A549 (cell line): ENCODE results near the gene BRAT1. TPM values are rescaled to one million over a fixed set of nuclear protein-coding genes. Genes with fewer than 3 reads are reported as not detected.

Source experiments
- ATAC-seq, 2 experiments: fragments of 200-7000 bp in 1 of 2; fragments of >200 bp in 1 of 2; cut with Nextera tagmentation in 1 of 2; cut with Tn5 transposase in 1 of 2; 3 replicates each; pipeline versions ENCODE4 v1.8.0 to v1.9.1; 2018 to 2020; ENCODE audit warnings: mild to moderate bottlenecking in 1 of 2, moderate library complexity in 1 of 2
- CTCF ChIA-PET: fragments of 300-600 bp; sonication (Branson Sonifier 250); formaldehyde crosslinking; extraction: SDS; loops from one replicate; lab custom pipeline; 2021; ENCODE audit warnings: antibody characterized with exemption, inconsistent platforms; lab: Yijun Ruan, JAX
- POLR2A ChIA-PET: fragments of 350-600 bp; formaldehyde crosslinking; extraction: SDS; loops from one replicate; lab custom pipeline; 2021; ENCODE audit warnings: antibody characterized with exemption, inconsistent platforms; lab: Yijun Ruan, JAX
- DNase-seq, 2 experiments: peaks; one replicate each; pipeline versions ENCODE4 v3.0.0 to v3.0.0-alpha.2; 2011 to 2016; ENCODE audit warnings: low read depth in 1 of 2, low spot score in 1 of 2
- FAIRE-seq: peaks from 2 replicates; lab custom pipeline; 2011; peaks lifted over from hg19 to GRCh38; lab: Jason Lieb, UNC
- H3K27ac ChIP-seq, 2 experiments: fragments of >200 bp; sonication (Bioruptor Twin); formaldehyde crosslinking; 3 replicates each; pipeline ENCODE4 v1.5.1; 2016 to 2017
- H3K4me1 ChIP-seq: fragments of >200 bp; sonication (Bioruptor Twin); formaldehyde crosslinking; 3 replicates; pipeline ENCODE4 v1.6.1; 2016
- H3K4me2 ChIP-seq: fragments of >200 bp; sonication (Bioruptor Twin); formaldehyde crosslinking; 3 replicates; pipeline ENCODE4 v1.6.1; 2016
- H3K4me3 ChIP-seq: fragments of >200 bp; sonication (Bioruptor Twin); formaldehyde crosslinking; 3 replicates; pipeline ENCODE4 v1.5.1; 2016
- H3K9me3 ChIP-seq: fragments of >200 bp; sonication (Bioruptor Twin); formaldehyde crosslinking; 3 replicates; pipeline ENCODE4 v1.6.1; 2016
- BCL3 ChIP-seq: fragments of >200 bp; sonication (Bioruptor Twin); formaldehyde crosslinking; IDR thresholded peaks from 3 replicates; pipeline ENCODE4 v1.6.1; 2016
- BHLHE40 ChIP-seq: IDR thresholded peaks from 2 replicates; pipeline ENCODE4 v1.6.1; 2012; ENCODE audit warnings: low read depth, low read length, inconsistent platforms
- CBX2 ChIP-seq: fragments of 200-600 bp; sonication (generic); IDR thresholded peaks from 2 replicates; pipeline ENCODE4 v1.6.1; 2016; ENCODE audit warnings: low read depth, mild to moderate bottlenecking, borderline replicate concordance
- CHD2 ChIP-seq: fragments of 150-350 bp; IDR thresholded peaks from 2 replicates; pipeline ENCODE4 v1.6.1; 2014; ENCODE audit warnings: low read length; ENCODE audit not compliant: partially characterized antibody
- CTCF ChIP-seq: fragments of >200 bp; sonication (Bioruptor Twin); formaldehyde crosslinking; IDR thresholded peaks from 3 replicates; pipeline ENCODE4 v1.5.1; 2016
- E2F6 ChIP-seq: IDR thresholded peaks from 2 replicates; pipeline ENCODE4 v1.6.1; 2012; ENCODE audit warnings: low read depth, borderline replicate concordance
- EHMT2 ChIP-seq: fragments of 200-600 bp; sonication (generic); IDR thresholded peaks from 2 replicates; pipeline ENCODE4 v1.6.1; 2016; ENCODE audit warnings: antibody characterized with exemption, low read depth, mild to moderate bottlenecking, moderate library complexity
- EP300 ChIP-seq, 2 experiments: fragments of >200 bp; sonication (Bioruptor Twin); formaldehyde crosslinking; IDR thresholded peaks; 2 replicates in 1 of 2; 3 replicates in 1 of 2; pipeline ENCODE4 v1.6.1; 2016 to 2017
- FOSB ChIP-seq: fragments of 250-450 bp; sonication (Bioruptor Pico); IDR thresholded peaks from 2 replicates; pipeline ENCODE4 v1.5.0; 2020; ENCODE audit warnings: mild to moderate bottlenecking, moderate library complexity
- FOXS1 ChIP-seq: fragments of 250-450 bp; sonication (Bioruptor Pico); IDR thresholded peaks from 2 replicates; pipeline ENCODE4 v1.5.0; 2020; ENCODE audit warnings: mild to moderate bottlenecking, moderate library complexity
- GATA3 ChIP-seq: IDR thresholded peaks from 2 replicates; pipeline ENCODE4 v1.6.1; 2012; ENCODE audit warnings: borderline replicate concordance
- HEYL ChIP-seq: fragments of 250-450 bp; sonication (Bioruptor Pico); IDR thresholded peaks from 2 replicates; pipeline ENCODE4 v1.8.0; 2021; ENCODE audit warnings: mild to moderate bottlenecking, moderate library complexity
- HOXA7 ChIP-seq: fragments of 250-450 bp; sonication (Bioruptor Pico); IDR thresholded peaks from 2 replicates; pipeline ENCODE4 v1.5.0; 2020; ENCODE audit warnings: mild to moderate bottlenecking, moderate library complexity
- HOXB5 ChIP-seq: fragments of 250-450 bp; sonication (Bioruptor Pico); IDR thresholded peaks from 2 replicates; pipeline ENCODE4 v1.5.0; 2020; ENCODE audit warnings: mild to moderate bottlenecking, moderate library complexity
- MAFK ChIP-seq: fragments of 450-650 bp; IDR thresholded peaks from 2 replicates; pipeline ENCODE4 v1.6.1; 2014; ENCODE audit not compliant: partially characterized antibody
- NPAS2 ChIP-seq: fragments of 250-450 bp; sonication (Bioruptor Pico); IDR thresholded peaks from 2 replicates; pipeline ENCODE4 v1.8.0; 2022; ENCODE audit warnings: mild to moderate bottlenecking, moderate library complexity, borderline replicate concordance
- NR3C1 ChIP-seq: fragments of >200 bp; sonication (Bioruptor Twin); formaldehyde crosslinking; IDR thresholded peaks from 3 replicates; pipeline ENCODE4 v1.6.1; 2017
- PBX3 ChIP-seq: IDR thresholded peaks from 2 replicates; pipeline ENCODE4 v1.6.1; 2012
- POLR2A ChIP-seq: IDR thresholded peaks from 2 replicates; pipeline ENCODE4 v1.6.1; 2012; ENCODE audit warnings: mild to moderate bottlenecking, low read length
- RARB ChIP-seq: fragments of 250-450 bp; sonication (Bioruptor Pico); IDR thresholded peaks from 2 replicates; pipeline ENCODE4 v1.8.0; 2021; ENCODE audit warnings: mild to moderate bottlenecking, moderate library complexity
- RCOR1 ChIP-seq: fragments of 150-350 bp; IDR thresholded peaks from 2 replicates; pipeline ENCODE4 v1.6.1; 2014; ENCODE audit warnings: antibody characterized with exemption, low read length, low read depth
- SMC3 ChIP-seq: fragments of >200 bp; sonication (Bioruptor Twin); formaldehyde crosslinking; IDR thresholded peaks from 3 replicates; pipeline ENCODE4 v1.6.1; 2018; ENCODE audit warnings: inconsistent platforms
- TP53 ChIP-seq: fragments of 250-450 bp; sonication (Bioruptor Pico); IDR thresholded peaks from 2 replicates; pipeline ENCODE4 v1.5.0; 2021; ENCODE audit warnings: mild to moderate bottlenecking, moderate library complexity
- USF2 ChIP-seq: fragments of 450-650 bp; IDR thresholded peaks from 2 replicates; pipeline ENCODE4 v1.6.1; 2014; ENCODE audit warnings: antibody characterized with exemption
- ZSCAN20 ChIP-seq: fragments of 250-450 bp; sonication (Bioruptor Pico); IDR thresholded peaks from 2 replicates; pipeline ENCODE4 v1.8.0; 2022; ENCODE audit warnings: mild to moderate bottlenecking, moderate library complexity
- whole genome bisulfite sequencing: methylation state at CpG from one replicate; pipeline ENCODE4 v1.1.6; 2017; ENCODE audit errors: missing lambda C conversion rate; 5-methylcytosine and 5-hydroxymethylcytosine counted together
- polyA plus RNA-seq, 4 experiments: library from polyadenylated mRNA; depleted of rRNA in 3 of 4; stranded (reverse); fragments of >200 nt; fragmentation: RNase III in 1 of 4; extraction: RNeasy Plus Mini Kit Qiagen cat#74134 plus additional on column Dnase treatment in 1 of 4; gene quantifications; 2 replicates in 3 of 4; 3 replicates in 1 of 4; pipeline ENCODE4 v1.2.3, GENCODE V29; 2011 to 2017

Gene BRAT1
- polyA plus RNA-seq, 2 of the 4 experiments (the other 2 are of a cell fraction), result 11.9 to 25.6 TPM

GRCh38 chr7:2597273-2597640 lies 41.9 kb upstream of the BRAT1 start:
- H3K4me1 ChIP-seq, result no peaks in the 10 kb centered on the region
- no peak overlapping the region for H3K27ac ChIP-seq
- 93% methylated on average over 13 of the region's 13 CpGs for WGBS
- POLR2A ChIA-PET, result no interaction called here
- TF ChIP-seq GATA3 (no peak), RCOR1 (no peak), NR3C1 (no peak), TP53 (CRISPR knock-in tag) (no peak), E2F6 (no peak), BCL3 (no peak), PBX3 (no peak), CTCF (no peak), RARB (CRISPR knock-in tag) (no peak), HEYL (CRISPR knock-in tag) (no peak), USF2 (no peak)
- DNase-seq (no peak), ATAC-seq (no peak), FAIRE-seq (no peak)
- H3K4me2 ChIP-seq, result no peak overlapping the region
- no peak overlapping the region for H3K4me3 ChIP-seq
- no peaks in the 10 kb centered on the region for H3K9me3 ChIP-seq
- CTCF ChIA-PET, result interaction anchor here (1.0 kb wide), 2 partner anchors 14 to 129 kb away, joined by 3 to 4 read pairs; no protein-coding TSS in a partner anchor

- H3K4me1 ChIP-seq, result no peaks in the 10 kb centered on the region
- POLR2A ChIA-PET, result no interaction called here
- H3K4me2 ChIP-seq, result no peak overlapping the region
- TF ChIP-seq MAFK (no peak), BHLHE40 (no peak), BCL3 (no peak), EHMT2 (no peak), NPAS2 (no peak), CHD2 (no peak), SMC3 (no peak), FOXS1 (no peak), CBX2 (no peak), PBX3 (no peak), ZSCAN20 (CRISPR knock-in tag) (no peak), EP300 (IDR thresholded peaks at IDR 0.05) (no peak), POLR2A (no peak), FOSB (no peak), HOXB5 (CRISPR knock-in tag) (no peak), RCOR1 (no peak), HOXA7 (CRISPR knock-in tag) (no peak)
- DNase-seq (no peak), FAIRE-seq (no peak), ATAC-seq (no peak)
- H3K9me3 ChIP-seq, result no peaks in the 10 kb centered on the region
- H3K4me3 ChIP-seq, result no peak overlapping the region
- H3K27ac ChIP-seq, result no peak overlapping the region
- CTCF ChIA-PET, result interaction anchor here (0.6 to 1.0 kb wide), 4 partner anchors 12 to 128 kb away, joined by 3 to 4 read pairs (median 3); no protein-coding TSS in a partner anchor
- 93% methylated on average over 22 of the region's 22 CpGs for WGBS
These were observed 41.3 kb upstream of the BRAT1 start for GRCh38 chr7:2596464-2597272.
